Mesenteric fat pad (tissue), 1 donor: ENCODE data around the gene TBC1D4. TPM values are rescaled to one million over a fixed set of nuclear protein-coding genes. Genes with fewer than 3 reads are reported as not detected.

Experiments
- DNase-seq: peaks from one replicate; pipeline ENCODE4 v3.0.0-alpha.2; 2020; ENCODE audit warnings: low spot score
- total RNA-seq: library from RNA; stranded (reverse); fragmentation: NEBNext Ultra II Directional; extraction: Animal tissue kit (Norgen Biotek cat#: 25700); gene quantifications from one replicate; pipeline ENCODE4 v1.2.1, GENCODE V29; 2021
- donor health status: DM: yes; HTN: yes; CAD: no.

TBC1D4 gene
- total RNA-seq, 1 donor from 2014 or later, result 44.5 TPM

DNA sequence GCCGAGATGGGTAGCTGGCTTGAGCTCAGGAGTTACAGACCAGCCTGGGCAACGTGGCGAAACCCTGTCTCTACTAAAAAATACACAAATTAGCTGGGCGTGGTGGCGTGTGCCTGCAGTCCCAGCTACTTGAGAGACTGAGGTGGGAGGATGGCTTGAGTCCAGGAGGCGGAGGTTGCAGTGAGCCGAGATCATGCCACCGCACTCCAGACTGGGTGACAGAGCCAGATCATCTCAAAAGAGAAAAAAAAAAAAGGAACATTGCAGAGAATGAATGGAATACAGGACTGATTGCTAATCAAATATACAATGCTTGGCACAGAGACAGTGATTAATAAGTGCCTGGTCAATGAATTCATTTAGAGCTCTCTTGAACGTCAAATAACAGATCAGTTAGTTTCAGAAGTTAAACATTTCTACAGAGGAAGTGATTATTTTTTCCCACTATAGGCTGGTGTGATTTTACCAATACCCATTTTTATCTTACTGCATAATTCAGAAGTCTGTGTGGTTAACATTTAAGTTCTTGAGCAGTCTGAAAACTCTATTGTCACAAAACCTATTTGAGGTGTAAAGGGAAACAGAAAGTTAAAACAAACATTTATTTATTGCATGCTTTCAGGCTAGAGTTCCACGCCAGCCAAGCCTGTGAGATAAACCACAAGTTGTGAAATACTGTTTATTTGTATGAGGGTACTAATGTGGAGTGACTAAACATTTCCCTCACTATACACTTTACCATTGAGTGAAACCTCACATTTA lies 7.7 kb upstream of the TBC1D4 start:
- DNase-seq, result no peak

DNA sequence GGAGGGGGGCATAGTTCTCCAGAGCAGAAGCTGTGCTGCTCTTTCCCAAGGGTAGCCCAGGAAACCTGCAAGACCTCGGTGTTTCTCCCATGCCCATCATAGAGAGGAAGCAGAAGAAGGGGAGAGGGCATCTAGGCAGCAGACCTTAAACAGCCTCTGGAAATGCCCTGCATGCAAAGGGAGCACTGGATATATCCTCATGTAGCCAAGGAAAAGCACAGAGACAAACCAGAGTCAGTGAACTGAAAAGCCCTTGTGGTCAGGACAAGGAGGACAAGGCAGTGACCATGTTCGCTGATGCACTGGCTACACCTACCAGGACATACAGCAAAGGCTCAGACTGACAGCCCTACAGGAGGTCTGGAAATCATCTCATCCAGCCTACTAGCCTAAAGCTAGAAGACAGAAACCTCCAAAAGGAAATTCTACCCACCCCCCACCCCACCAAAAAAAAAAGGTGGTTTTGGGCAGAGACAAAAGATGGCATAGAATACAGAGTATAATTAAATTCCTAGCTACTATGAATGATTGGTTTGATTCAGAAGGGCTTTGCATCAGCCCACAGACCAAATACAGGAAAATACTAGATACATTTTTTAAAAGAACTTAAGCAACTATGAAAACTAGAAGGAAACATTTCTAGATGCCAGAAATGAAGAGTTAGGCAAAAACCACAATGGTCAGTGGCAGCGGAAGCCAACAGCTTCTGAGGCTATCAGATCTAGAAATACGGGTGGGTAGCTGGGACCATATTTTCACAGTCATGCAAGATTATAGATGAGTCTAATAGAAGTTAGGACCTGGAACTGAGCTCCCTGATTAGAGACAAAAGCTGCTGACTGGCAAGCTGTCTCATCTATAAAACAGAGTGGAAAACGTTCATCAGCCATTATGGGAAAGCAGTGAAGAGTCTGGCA lies 4.4 kb upstream of the TBC1D4 start:
- DNase-seq, result no peak

DNA sequence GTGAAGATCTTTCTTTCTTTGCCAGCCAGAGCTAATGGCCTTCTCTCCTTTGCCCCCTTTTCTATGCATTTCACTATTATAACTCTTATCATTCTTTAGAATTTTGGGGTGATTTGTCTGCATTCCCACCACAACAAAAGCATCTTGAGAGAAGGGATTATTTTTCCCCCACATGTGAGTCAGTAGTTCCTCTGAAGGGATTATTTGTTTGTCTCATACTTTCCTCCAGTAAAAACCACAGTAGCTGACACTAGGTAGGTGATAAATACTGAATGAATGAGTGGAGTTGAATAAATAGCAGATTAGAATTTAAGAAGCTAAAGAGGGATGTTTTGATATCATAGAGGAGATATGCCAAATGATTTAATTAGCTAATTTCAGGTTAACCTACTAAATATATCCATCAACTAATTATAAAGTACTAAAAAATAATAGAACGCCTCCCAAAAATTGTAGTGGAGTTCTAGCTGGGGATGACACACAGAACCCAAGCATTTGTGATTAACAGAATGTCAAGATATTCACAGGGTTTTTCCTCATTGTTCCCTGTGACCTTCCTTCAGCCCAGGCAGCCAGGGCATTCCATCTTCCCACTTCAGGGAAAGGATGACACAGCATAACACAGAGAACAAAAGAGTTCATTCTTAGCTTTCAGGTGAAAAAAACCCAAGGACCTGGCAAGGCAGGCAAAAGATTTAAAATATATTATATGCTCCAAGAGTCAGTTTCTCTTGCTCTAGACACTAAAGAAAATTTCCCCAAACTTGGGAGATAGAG lies 3.5 kb upstream of the TBC1D4 start:
- DNase-seq, result no peak

DNA sequence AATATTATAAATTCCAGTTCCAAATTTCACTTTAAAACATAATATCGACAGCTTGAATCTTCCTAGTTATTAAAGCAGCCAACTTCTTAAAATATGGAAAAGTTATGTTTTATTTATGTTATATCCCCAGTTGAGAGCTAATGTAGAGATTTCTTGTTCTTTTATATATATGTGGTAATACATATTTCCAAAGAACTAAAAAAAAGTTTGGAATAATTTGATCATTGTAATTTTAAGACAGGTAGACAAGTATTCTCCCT lies 781 bp upstream of the TBC1D4 start:
- DNase-seq, result no peak

DNA sequence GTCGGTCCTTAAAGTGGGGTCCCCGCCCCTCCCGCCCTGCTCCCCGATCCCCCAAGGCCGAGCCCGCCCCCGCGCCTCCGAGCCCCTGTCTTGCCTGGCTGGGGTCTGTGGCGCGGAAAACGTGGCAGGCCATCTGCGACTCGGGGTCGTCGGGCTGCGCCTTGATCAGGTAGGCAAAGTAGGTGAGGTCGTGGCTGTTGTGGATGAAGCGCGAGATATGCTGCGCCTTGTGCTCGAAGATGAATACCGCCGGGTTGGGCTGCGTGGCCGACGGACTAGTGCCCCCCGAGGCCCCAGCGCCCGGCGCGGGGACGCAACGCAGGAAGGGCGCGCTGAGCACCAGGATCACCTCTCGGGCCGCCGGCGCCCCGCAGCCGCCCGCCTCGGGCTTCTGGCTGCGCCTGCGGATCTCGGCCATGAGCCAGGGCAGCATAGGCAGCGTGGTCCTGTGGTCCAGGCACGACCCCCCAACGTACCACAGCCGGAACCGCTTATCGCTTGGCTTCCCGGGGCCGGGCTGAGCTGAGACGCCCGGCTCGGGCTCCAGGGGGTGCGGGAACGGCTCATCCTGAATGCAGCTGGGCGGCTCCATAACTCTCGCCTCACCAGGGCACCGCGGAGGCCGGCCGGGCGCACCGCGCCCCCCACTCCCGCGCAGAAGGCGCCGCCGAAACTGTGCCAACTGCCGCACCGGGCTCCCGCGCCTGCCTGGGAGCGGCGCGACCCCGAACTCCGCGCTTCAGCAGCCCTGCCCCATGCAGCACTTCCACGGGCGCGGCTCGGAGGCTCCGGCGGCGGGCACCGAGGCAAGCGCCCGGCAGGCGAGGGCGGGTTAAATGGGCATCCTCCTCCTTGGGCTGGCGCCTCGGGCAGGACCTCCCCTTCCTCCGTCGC lies 546 bp downstream of the TBC1D4 start:
- no peak for DNase-seq

DNA sequence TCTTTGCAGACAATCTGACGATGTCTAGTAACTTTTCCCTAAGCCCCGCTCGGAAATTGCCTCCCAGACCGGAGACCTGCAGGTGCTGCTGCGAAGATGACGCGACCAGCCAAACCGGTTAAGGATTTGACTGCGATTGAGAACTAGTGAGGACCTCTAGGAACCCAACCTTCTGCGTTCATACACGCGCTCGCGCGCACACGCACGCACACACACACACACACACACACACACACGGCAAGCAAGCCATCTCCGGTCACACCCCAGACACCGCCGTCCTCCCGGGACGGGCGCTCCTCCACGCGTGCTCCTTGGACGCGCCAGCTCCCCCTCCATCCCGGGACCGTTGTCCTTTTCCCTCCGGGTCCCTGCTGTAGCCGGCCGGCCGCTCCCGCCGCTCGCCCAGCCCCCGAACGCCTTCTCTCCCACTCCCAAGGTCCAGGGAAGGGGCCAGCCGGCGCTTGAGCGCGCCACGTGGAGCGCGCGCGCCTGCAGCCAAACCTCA lies 1.2 kb downstream of the TBC1D4 start:
- DNase-seq, result no peak

DNA sequence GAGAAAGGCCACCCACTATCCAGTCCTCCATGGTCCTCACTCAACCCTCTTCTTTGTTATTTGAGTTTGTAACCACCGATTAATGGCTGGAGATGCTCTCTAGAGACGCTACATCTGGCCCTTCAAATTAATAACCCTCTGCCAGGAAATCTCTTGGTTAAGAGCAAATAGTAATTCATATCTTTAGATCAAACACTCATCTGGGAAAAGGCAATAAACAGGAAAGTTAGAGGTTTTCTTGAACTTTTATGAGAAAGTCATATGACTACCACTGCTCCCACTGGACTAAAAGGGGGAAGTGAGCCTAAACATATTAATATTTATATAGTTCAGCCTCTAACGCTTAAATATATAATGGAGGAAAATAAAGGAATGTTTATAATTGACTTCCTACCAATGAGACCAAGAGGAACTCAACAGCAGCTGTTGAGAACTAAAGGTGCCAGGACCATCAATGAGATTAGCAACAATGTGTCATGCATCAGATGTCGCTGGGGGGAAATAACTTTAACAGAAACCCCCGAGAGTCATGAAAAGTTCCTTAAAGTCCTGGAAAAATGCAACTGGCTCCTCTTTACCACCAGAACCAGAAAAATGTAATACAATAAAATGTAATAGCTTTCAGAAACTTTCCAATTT lies 2.7 kb downstream of the TBC1D4 start:
- no peak for DNase-seq

DNA sequence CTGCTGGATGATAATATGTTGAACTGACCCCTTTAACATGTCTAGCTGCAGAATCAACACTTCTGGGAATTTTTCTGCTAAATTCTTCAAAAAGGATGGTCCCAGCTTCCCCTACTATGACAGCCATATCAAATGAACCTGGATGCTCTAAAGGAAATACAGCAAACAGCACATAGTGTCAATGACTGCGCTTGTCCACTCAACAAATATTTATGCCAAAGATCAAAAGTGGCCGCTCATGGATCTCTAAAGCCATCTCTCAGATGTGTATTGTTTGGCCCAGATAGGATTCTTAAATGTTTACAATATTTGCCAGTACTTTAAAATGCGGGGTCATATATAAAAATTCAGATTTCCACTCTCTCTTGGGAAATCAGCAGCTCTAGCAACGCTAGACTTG lies 3.3 kb downstream of the TBC1D4 start:
- DNase-seq, result no peak

DNA sequence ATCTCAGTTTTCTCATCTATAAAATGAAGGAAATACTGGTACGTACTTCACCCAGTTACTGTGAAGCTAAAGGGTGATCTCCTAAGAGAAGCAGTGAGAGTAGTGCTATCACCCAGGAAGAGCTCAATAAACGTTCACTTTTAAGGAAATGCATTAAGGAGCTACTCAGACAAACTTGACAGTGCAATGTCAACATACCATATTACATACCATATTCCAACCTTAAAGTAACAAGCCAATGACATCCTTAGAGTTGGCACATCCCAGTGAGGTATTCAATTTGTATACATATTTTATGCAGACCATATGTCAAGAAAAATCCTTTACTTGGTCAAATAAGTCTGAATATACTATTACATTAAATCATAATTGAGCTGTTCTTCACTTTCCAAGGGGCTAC lies 7.0 kb downstream of the TBC1D4 start:
- no peak for DNase-seq

DNA sequence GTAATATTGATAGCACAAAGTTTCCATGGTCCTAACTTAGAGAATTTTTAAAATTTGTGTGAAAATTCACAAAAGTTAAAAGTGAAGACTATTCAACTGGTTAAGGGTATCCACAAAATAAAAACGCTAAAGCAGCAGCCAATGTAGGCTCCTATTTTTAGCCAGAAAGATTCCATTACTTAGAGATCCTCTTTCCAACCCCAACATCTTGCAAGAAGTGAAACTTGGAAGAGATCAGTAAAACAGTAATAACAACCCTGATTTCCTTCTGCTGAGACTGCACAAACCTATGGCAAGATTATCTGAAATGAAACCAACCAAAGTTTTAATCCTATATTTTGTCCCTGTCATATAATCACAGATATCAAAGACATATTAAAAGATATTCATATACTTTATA lies 8.5 kb downstream of the TBC1D4 start:
- DNase-seq, result no peak

DNA sequence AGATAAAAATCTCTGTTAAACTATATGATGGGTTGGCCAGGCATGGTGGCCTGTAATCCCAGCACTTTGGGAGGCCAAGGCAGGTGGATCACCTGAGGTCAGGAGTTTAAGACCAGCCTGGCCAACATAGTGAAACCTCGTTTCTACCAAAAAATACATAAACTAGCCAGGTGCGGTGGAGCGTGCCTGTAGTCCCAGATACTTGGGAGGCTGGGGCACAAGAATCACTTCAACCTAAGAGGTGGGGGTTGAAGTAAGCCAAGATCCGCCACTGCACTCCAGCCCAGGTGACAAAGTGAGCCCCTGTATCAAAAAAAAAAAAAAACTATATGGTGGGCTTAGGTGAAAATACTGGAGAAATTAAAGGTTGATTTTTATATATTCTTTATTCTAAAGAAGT lies 11.3 kb downstream of the TBC1D4 start:
- DNase-seq, result no peak

DNA sequence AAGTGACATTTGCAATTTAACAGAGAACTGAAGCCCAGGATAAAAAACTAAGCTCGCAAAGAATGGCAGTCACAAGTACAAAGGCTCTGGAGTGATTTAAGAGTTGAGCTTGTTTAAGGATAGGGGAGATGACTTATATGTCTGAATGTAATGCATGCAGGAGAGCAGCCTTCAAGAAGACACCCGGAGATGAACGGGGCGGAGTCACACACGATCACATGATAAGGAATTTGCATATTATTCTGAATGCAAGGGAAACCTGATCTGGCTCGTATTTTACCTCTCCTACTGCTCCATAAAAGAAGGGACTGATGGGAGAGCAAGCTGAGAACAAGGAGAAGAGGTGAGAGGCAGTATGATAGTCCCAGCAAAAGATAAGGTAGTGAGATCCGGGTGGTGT lies 12.9 kb downstream of the TBC1D4 start:
- DNase-seq, result no peak

DNA sequence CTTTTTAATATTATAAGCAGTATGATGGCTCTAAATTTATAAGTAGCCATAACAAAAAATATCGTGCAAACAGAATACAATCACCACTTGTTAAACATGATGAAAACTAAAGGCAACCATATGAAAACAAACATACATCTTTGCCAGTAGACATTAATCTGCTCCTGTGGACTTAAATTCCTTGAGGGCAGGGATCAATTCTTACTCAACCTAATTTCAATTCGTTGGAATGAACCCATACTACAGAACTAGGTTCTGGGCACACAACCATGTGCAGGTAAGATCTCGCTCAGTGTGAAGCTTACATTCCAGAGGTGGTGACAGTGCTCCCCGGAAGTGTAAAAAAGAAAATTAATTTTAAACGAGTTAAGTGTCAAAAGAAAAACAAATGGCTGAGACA lies 13.4 kb downstream of the TBC1D4 start:
- DNase-seq, result no peak

DNA sequence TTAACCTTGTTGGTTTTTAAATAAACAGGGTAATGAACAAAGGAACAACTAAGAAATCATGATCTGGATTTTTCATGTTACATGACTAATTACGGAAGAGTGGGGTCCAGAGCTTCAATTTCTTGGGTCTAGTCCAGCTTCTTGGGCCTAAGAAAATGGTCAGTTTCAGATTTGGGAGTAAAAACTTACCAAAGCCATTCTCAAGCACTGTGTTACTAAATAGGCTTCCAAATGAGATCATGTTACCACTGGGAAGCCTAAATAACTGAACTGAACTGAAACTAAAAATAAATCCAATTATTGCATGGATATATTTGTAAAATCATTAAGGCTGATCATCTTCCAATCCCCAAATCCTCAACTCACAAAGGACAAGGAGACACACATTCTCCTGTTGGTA lies 13.9 kb downstream of the TBC1D4 start:
- DNase-seq, result no peak

DNA sequence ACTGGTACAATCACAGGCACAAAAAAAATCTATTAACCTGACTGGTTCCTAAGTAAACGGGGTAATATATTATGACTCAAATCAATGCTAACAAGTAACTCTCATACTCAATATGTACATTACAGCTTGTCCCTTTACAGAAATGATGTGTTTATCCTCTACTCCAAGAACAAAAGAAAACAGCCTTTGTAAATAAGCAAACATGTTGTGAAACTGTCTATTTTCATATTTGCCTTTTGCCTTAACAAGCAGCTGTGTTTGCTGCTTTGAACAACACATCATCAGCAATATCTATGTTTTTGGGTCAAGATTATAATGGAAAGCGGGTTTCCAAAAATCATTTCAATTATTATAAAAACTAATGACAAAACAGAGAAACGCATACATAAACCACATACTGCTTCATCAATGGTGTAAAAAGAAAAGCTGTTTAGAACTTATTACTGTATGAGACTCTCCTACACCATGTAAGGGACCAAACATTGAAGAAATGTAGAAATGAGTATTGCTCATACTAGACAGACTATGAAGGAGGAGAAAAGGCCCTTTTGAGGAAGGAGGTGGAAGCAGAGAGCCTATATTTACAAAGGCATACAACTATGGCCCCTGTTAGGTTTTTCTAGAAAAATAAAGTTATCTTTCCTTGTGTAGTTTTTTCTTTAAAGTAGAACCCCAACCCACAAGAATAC lies 14.8 kb downstream of the TBC1D4 start:
- DNase-seq, result no peak

DNA sequence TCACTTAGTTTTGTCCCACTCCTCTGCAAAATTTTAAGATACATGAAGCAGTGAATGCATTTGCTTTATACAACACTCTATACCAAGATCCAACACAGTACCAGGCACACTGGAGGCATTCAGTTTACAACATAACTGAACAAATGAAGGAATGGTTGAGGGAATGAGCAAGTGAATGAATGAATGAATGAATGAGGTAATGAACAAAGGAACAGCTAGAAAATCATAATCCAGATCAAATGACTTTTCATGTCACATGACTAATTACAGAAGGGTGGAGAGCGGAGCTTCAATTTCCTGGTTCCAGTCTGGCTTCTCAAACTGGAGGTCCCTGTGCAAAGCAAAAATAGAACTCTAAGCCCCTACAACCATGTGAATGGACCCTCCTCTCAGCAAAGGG lies 16.7 kb downstream of the TBC1D4 start:
- DNase-seq, result no peak

DNA sequence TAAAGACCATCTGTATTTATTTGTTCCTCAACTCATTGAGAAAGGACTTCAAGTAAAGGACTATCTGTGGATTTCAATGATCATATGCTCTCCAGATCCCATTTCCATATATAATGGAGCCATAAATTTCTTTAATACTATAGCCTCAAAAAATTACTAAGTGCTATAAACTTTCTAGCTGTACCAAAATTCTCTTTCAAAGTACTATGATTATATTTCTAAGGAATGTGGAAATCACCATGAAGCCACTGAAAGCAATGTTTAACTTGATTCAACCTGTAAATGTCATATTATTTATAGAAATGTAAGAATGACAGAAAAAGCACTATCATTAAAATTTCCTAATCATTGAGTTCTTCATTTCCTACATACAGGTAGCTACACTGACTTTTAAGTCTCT lies 20.7 kb downstream of the TBC1D4 start:
- DNase-seq, result no peak

DNA sequence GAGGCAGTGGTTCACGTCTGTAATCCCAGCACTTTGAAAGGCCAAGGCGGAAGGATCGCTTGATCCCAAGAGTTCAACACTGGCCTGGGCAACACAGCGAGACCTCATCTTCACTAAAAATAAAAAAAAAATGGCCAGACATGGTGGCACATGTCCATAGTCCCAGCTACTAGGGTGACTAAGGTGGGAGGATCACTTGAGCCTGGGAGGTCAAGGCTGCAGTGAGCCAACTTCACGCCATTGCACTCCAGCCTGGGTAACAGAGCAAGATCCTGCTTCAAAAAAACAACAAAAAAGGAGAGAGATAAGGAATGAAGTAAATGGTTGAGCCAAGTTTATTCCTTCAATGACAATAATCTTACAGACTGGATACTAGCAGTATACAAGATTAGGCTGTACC lies 21.3 kb downstream of the TBC1D4 start:
- no peak for DNase-seq

DNA sequence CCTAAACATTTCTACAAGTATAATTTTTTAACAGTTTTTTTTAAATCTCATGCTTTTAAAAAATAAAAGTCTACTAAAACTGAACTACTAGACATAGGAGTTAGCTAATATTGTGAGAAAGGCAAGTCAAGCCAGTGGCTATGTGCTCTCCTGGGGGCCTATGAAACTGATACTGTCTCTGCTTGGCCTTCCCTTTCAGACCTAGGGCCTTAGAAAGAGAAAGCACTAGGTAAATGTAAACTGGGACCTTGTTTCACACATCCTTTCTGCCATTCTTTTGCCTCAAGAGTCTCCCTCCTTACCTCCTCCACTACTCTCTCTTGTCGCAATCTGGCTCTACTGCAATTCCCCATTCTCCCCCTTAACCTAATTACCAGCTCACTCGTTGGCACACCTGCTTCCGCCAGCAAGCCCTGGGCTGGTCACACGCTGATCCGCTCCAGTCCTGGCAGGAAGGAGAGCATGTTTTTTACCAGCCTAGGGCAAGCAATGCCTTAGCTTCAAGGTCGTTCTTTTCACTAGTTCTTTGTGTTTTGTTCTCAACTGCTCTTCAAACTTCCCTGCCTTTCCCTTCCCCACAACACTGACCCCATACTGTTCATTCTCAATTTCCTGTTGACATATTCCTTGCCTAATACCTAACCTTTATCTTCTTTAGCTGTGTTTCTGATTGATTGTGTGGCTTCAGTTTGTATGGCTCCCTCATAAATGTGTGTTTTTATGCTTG lies 23.1 kb downstream of the TBC1D4 start:
- no peak for DNase-seq
